H1 (cell line): ENCODE results near the gene SLC7A5. TPM values are rescaled to one million over a fixed set of nuclear protein-coding genes. Genes with fewer than 3 reads are reported as not detected.
"Not testable (repeated sequence)": the region's sequence is repeated elsewhere in the genome, so short reads cannot be mapped to it uniquely, and the experiment has no call there.

Experiments used
- CTCF ChIA-PET: fragments of 300-600 bp; sonication (Branson Sonifier 250); formaldehyde crosslinking; loops from one replicate; lab custom pipeline; 2021; ENCODE audit not compliant: partially characterized antibody; lab: Charles Lee
- POLR2A ChIA-PET: fragments of 300-600 bp; sonication (Branson Sonifier 250); formaldehyde crosslinking; loops from one replicate; lab custom pipeline; 2021; ENCODE audit warnings: inconsistent platforms; ENCODE audit not compliant: partially characterized antibody; lab: Charles Lee
- DNase-seq, 2 experiments: peaks; one replicate each; pipeline versions ENCODE4 v3.0.0 to v3.0.0-alpha.2; 2010 to 2022; ENCODE audit warnings: low spot score in 2 of 2, low read depth in 1 of 2, mixed read lengths in 1 of 2
- FAIRE-seq: peaks from 2 replicates; lab custom pipeline; 2011; peaks lifted over from hg19 to GRCh38; lab: Jason Lieb, UNC
- H2AFZ ChIP-seq: 2 replicates; pipeline ENCODE4 v1.8.1; 2012; ENCODE audit warnings: low read length, inconsistent platforms
- H2AK5ac ChIP-seq: 2 replicates; pipeline ENCODE4 v1.6.1; 2013; ENCODE audit warnings: low read depth, low read length
- H2BK120ac ChIP-seq: replicated peaks from 2 replicates; pipeline ENCODE3; 2013; ENCODE audit warnings: low read depth, low read length, inconsistent platforms
- H2BK12ac ChIP-seq: 2 replicates; pipeline ENCODE4 v1.6.1; 2013; ENCODE audit warnings: low read depth, low read length
- H2BK15ac ChIP-seq: 2 replicates; pipeline ENCODE4 v1.6.1; 2013; ENCODE audit warnings: low read length
- H2BK20ac ChIP-seq: 2 replicates; pipeline ENCODE4 v1.6.1; 2013; ENCODE audit warnings: low read length
- H2BK5ac ChIP-seq: 2 replicates; pipeline ENCODE4 v1.6.1; 2013; ENCODE audit warnings: low read depth, low read length
- H3K14ac ChIP-seq: 2 replicates; pipeline ENCODE4 v1.6.1; 2013; ENCODE audit warnings: inconsistent platforms; ENCODE audit not compliant: insufficient read length
- H3K18ac ChIP-seq: 2 replicates; pipeline ENCODE4 v1.6.1; 2013; ENCODE audit warnings: low read length; ENCODE audit errors: extremely low read depth
- H3K23ac ChIP-seq: 2 replicates; pipeline ENCODE4 v1.6.1; 2013; ENCODE audit warnings: inconsistent platforms; ENCODE audit not compliant: insufficient read length
- H3K23me2 ChIP-seq: 2 replicates; pipeline ENCODE4 v1.6.1; 2013; ENCODE audit warnings: low read depth, low read length
- H3K27ac ChIP-seq: 2 replicates; pipeline ENCODE4 v1.6.1; 2011; ENCODE audit warnings: low read depth, low read length, inconsistent platforms
- H3K27me3 ChIP-seq, 4 experiments: replicated peaks in 1 of 4; 1 replicate in 1 of 4; 2 replicates in 3 of 4; pipeline versions ENCODE4 v1.6.1 to v1.8.1; 2011 to 2013; ENCODE audit warnings: low read length in 3 of 4, mild to moderate bottlenecking in 3 of 4, inconsistent platforms in 2 of 4, mixed read lengths in 2 of 4, moderate library complexity in 1 of 4; ENCODE audit not compliant: control insufficient read depth in 3 of 4, insufficient read depth in 3 of 4; ENCODE audit errors: extremely low read depth in 1 of 4
- H3K36me3 ChIP-seq, 4 experiments: 2 replicates each; pipeline versions ENCODE4 v1.6.1 to v1.8.1; 2011 to 2013; ENCODE audit warnings: mild to moderate bottlenecking in 4 of 4, low read length in 3 of 4, moderate library complexity in 2 of 4, control low read depth in 1 of 4, inconsistent platforms in 1 of 4; ENCODE audit not compliant: insufficient read depth in 4 of 4, control insufficient read depth in 2 of 4
- H3K4ac ChIP-seq: replicated peaks from 2 replicates; pipeline ENCODE3; 2013; ENCODE audit warnings: low read length, low read depth, mixed read lengths, inconsistent platforms; ENCODE audit not compliant: insufficient read length
- H3K4me1 ChIP-seq, 4 experiments: replicated peaks in 1 of 4; 1 replicate in 1 of 4; 2 replicates in 3 of 4; pipeline versions ENCODE4 v1.6.1 to v1.8.1; 2011 to 2013; ENCODE audit warnings: low read length in 3 of 4, inconsistent platforms in 2 of 4, mixed read lengths in 1 of 4; ENCODE audit not compliant: insufficient read depth in 4 of 4, control insufficient read depth in 3 of 4
- H3K4me2 ChIP-seq, 2 experiments: 2 replicates each; pipeline versions ENCODE4 v1.6.1 to v1.8.1; 2011 to 2013; ENCODE audit warnings: low read depth in 2 of 2, low read length in 2 of 2, control low read depth in 1 of 2, inconsistent platforms in 1 of 2, mild to moderate bottlenecking in 1 of 2; ENCODE audit not compliant: insufficient read depth in 1 of 2
- H3K4me3 ChIP-seq, 4 experiments: fragments of 200-600, 300-600 bp in 1 of 4; sonication (generic), shearing (Covaris generic), sonication (Bioruptor Twin) in 1 of 4; 2 replicates each; pipeline versions ENCODE4 v1.5.1 to v1.8.1; 2011 to 2016; ENCODE audit warnings: low read length in 4 of 4, low read depth in 3 of 4, control low read depth in 2 of 4, inconsistent platforms in 2 of 4, mild to moderate bottlenecking in 2 of 4, mixed read lengths in 1 of 4, moderate library complexity in 1 of 4; ENCODE audit not compliant: insufficient read depth in 2 of 4; ENCODE audit errors: extremely low read depth in 1 of 4
- H3K56ac ChIP-seq: replicated peaks from 2 replicates; pipeline ENCODE3; 2013; ENCODE audit warnings: low read depth, mild to moderate bottlenecking, mixed read lengths, low read length, inconsistent platforms; ENCODE audit not compliant: insufficient read length
- H3K79me1 ChIP-seq: 2 replicates; pipeline ENCODE4 v1.6.1; 2013; ENCODE audit warnings: low read depth, low read length, control low read depth
- H3K79me2 ChIP-seq, 2 experiments: 2 replicates each; pipeline versions ENCODE4 v1.6.1 to v1.8.1; 2012 to 2013; ENCODE audit warnings: low read length in 2 of 2, mild to moderate bottlenecking in 2 of 2, inconsistent platforms in 1 of 2; ENCODE audit not compliant: insufficient read depth in 2 of 2, control insufficient read depth in 1 of 2
- H3K9ac ChIP-seq, 4 experiments: replicated peaks in 1 of 4; 1 replicate in 1 of 4; 2 replicates in 3 of 4; pipeline versions ENCODE4 v1.6.1 to v1.8.1; 2011 to 2013; ENCODE audit warnings: low read depth in 3 of 4, low read length in 3 of 4, control low read depth in 2 of 4, mild to moderate bottlenecking in 2 of 4, moderate library complexity in 2 of 4, inconsistent platforms in 1 of 4; ENCODE audit errors: extremely low read depth in 1 of 4
- H3K9me3 ChIP-seq, 2 experiments: 2 replicates each; pipeline versions ENCODE4 v1.6.1 to v1.8.1; 2012 to 2013; ENCODE audit warnings: mild to moderate bottlenecking in 2 of 2, moderate library complexity in 2 of 2, control low read depth in 1 of 2, inconsistent platforms in 1 of 2, low read depth in 1 of 2, low read length in 1 of 2, mixed read lengths in 1 of 2; ENCODE audit not compliant: insufficient read depth in 2 of 2
- H4K20me1 ChIP-seq, 2 experiments: replicated peaks in 1 of 2; 2 replicates each; pipeline versions ENCODE3 to v1.8.1; 2011 to 2013; ENCODE audit warnings: inconsistent platforms in 2 of 2, low read length in 2 of 2, mild to moderate bottlenecking in 1 of 2; ENCODE audit not compliant: insufficient read depth in 2 of 2, control insufficient read depth in 1 of 2
- H4K5ac ChIP-seq: 2 replicates; pipeline ENCODE4 v1.6.1; 2013; ENCODE audit warnings: low read length, low read depth, mixed read lengths, inconsistent platforms; ENCODE audit not compliant: insufficient read length
- H4K8ac ChIP-seq: 2 replicates; pipeline ENCODE4 v1.8.0; 2013; ENCODE audit warnings: mild to moderate bottlenecking, moderate library complexity, low read length, inconsistent platforms; ENCODE audit not compliant: insufficient read depth; ENCODE audit errors: extremely low read depth
- H4K91ac ChIP-seq: replicated peaks from 2 replicates; pipeline ENCODE3; 2013; ENCODE audit warnings: low read length, mixed read lengths, inconsistent platforms; ENCODE audit not compliant: insufficient read length
- CREB1 ChIP-seq: IDR thresholded peaks from 2 replicates; pipeline ENCODE4 v1.6.1; 2012; ENCODE audit warnings: inconsistent platforms
- PHF8 ChIP-seq: fragments of 200-600 bp; sonication (generic); conservative IDR thresholded peaks from 2 replicates; pipeline ENCODE4 v1.7.1; 2012; ENCODE audit warnings: low read depth, mild to moderate bottlenecking, inconsistent platforms, low read length, moderate library complexity
- POLR2A ChIP-seq, 2 experiments: IDR thresholded peaks; 1 replicate in 1 of 2; 2 replicates in 1 of 2; pipeline ENCODE4 v1.6.1; 2011; ENCODE audit warnings: low read depth in 2 of 2, low read length in 2 of 2, mild to moderate bottlenecking in 2 of 2; ENCODE audit errors: control extremely low read depth in 1 of 2
- POLR2AphosphoS5 ChIP-seq: IDR thresholded peaks from 2 replicates; pipeline ENCODE4 v1.6.1; 2011; ENCODE audit warnings: low read depth, low read length
- SUZ12 ChIP-seq: fragments of 200-600 bp; sonication (generic); IDR thresholded peaks from 2 replicates; pipeline ENCODE4 v1.6.1; 2012; ENCODE audit warnings: mild to moderate bottlenecking, inconsistent platforms, low read length, moderate library complexity, mixed read lengths
- TAF7 ChIP-seq: optimal IDR thresholded peaks from 2 replicates; pipeline ENCODE3; 2011; ENCODE audit warnings: low read depth, mild to moderate bottlenecking, inconsistent platforms, low read length, moderate library complexity, borderline replicate concordance
- TBP ChIP-seq: IDR thresholded peaks from 2 replicates; pipeline ENCODE4 v1.6.1; 2011; ENCODE audit warnings: low read depth, low read length, improper control_type of control experiment
- WGBS, 2 experiments: shearing (Covaris generic) in 1 of 2; methylation state at CpG; one replicate each; pipeline versions ENCODE4 v1.1.6 to v1.1.7; 2013 to 2015; ENCODE audit warnings: low lambda C conversion rate in 2 of 2, mixed read lengths in 2 of 2, inconsistent platforms in 1 of 2, low coverage in 1 of 2, missing lambda C conversion rate in 1 of 2; ENCODE audit not compliant: insufficient replicate concordance in 2 of 2, insufficient coverage in 1 of 2, insufficient read length in 1 of 2; ENCODE audit errors: extremely low coverage in 1 of 2, missing lambda C conversion rate in 1 of 2; 5-methylcytosine and 5-hydroxymethylcytosine counted together
- long read RNA-seq, 2 experiments: library from RNA in 1 of 2; library from capped mRNA in 1 of 2; stranded (forward); transcript quantifications; one replicate each; pipeline ENCODE4 v2.0.0, GENCODE V29; 2021; ENCODE audit warnings: inconsistent platforms in 1 of 2
- polyA minus RNA-seq, 3 experiments: library from RNA; depleted of rRNA, polyadenylated mRNA; stranded (reverse); fragments of >200 nt; gene quantifications; 1 replicate in 2 of 3; 2 replicates in 1 of 3; pipeline ENCODE4 v1.2.3, GENCODE V29; 2011
- polyA plus RNA-seq, 7 experiments: library from polyadenylated mRNA; depleted of rRNA in 3 of 7; stranded (reverse) in 5 of 7; unstranded in 2 of 7; fragments of >200 nt in 5 of 7; fragments of 200-250 nt in 2 of 7; gene quantifications; 1 replicate in 5 of 7; 2 replicates in 1 of 7; 4 replicates in 1 of 7; pipeline versions ENCODE4 v1.2.1 to v1.2.3, GENCODE V29; 2011 to 2013; ENCODE audit warnings: missing spikeins in 2 of 7, mixed read lengths in 2 of 7
- total RNA-seq: library from RNA; stranded (reverse); fragmentation: NEBNext Ultra II Directional; extraction: Animal tissue kit (Norgen Biotek cat#: 25700); gene quantifications from 2 replicates; pipeline ENCODE4 v1.2.1, GENCODE V29; 2021
- TF ChIP-seq, protein P1 (sequence below): IDR thresholded peaks from 2 replicates; pipeline ENCODE4 v1.6.1; 2012; ENCODE audit warnings: inconsistent platforms

SLC7A5 gene
- total RNA-seq (327 and 341 TPM in 2 replicates), polyA plus RNA-seq (2011; rRNA removed) (68.2 and 161 TPM in 2 replicates), polyA minus RNA-seq (2011; rRNA and poly(A)+ RNA removed) (34.4 and 63.7 TPM in 2 replicates)
- polyA plus RNA-seq (2011; cell fraction: cytosol; rRNA removed): 65.1 TPM
- polyA plus RNA-seq (2011; cell fraction: nucleus; rRNA removed): 122 TPM
- polyA plus RNA-seq (2012, experiment 1 of 2): 126 to 176 TPM (median 151 TPM) in 4 replicates
- polyA plus RNA-seq (2012, experiment 2 of 2): 202 TPM
- 316 TPM for polyA plus RNA-seq (2013, experiment 1 of 2)
- polyA plus RNA-seq (2013, experiment 2 of 2): 381 TPM
- 84.2 TPM for polyA minus RNA-seq (2011; cell fraction: cytosol; rRNA and poly(A)+ RNA removed)
- 42.4 TPM for polyA minus RNA-seq (2011; cell fraction: nucleus; rRNA and poly(A)+ RNA removed)
- long read RNA-seq, experiment 1, full-length matches to known transcripts: 41 of 280 reads
- long read RNA-seq, experiment 1, partial matches to known transcripts: 38 of 280 reads
- long read RNA-seq, experiment 1, other reads (novel, unspliced or antisense): 201 of 280 reads
- long read RNA-seq, experiment 2, partial matches to known transcripts: 0 of 12 reads
- long read RNA-seq, experiment 2, other reads (novel, unspliced or antisense): 12 of 12 reads

DNA sequence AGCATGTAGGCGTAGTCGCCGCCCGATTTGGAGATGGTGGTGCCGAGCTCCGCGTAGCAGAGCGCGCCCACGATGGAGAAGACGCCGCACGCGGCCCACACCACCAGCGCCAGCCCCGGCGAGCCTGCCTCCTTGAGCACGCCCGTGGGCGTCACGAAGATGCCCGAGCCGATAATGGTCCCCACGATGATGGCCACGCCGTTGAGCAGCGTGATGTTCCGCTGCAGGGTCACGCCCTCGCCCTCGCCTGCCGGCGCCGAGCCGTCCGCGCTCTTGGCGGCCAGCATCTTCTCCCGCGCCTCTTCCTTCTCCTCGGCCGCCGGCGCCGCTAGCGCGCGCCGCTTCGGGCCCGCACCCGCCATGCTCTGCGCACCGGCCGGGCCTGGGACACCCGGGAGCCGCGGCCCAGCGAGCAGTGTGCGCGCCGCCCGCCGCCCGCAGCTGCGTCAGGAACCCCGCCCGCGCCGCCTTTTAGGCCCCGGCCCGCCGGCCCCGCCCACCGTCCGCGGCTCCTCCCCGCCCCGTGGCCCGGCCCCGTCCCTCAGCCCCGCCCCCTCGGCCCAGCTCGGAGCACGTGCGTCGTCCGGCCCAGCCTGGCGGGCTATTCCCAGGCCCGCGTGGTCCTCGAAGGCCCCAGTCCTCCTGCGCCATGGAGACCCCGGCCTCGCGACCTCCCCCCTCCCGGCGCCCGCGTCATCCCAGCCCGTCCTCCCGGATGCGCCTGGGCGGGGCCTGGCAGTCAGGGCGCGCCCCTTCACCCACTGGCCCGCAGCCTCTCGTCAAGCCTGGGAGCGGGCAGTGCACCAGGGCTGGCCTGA is at the start of gene SLC7A5:
TSS of gene SLC7A5 (minus strand) at position 447 of the 818 bp plus-strand sequence. CDS start at position 362, 85 bp downstream.
- not testable (repeated sequence) for H2BK15ac ChIP-seq, H4K5ac ChIP-seq, H4K91ac ChIP-seq, FAIRE-seq, H3K27ac ChIP-seq, H2BK120ac ChIP-seq, H2AFZ ChIP-seq, H3K14ac ChIP-seq, H3K4ac ChIP-seq, H3K56ac ChIP-seq, H3K23me2 ChIP-seq, H3K9me3 ChIP-seq, H3K79me1 ChIP-seq, H3K23ac ChIP-seq, H2BK20ac ChIP-seq, H2AK5ac ChIP-seq
- Histone ChIP-seq H3K79me2 (peaks cover 4 to 43% of the 10 kb centered on the region in 2 experiments; a peak in 3 of 4 replicates), H3K36me3 (peaks cover 0 to 15% (median under 1%) of the 10 kb centered on the region in 4 experiments; a peak in 3 of 8 replicates), H3K4me1 (peaks cover 12 to 22% (median 14%) of the 10 kb centered on the region in 4 experiments), H2BK5ac (peak within 1 kb of the TSS; percentile 24; the same call in 1 of the 2 replicates), H3K4me2 (peak within 1 kb of the TSS; percentile 86 to 87), H3K27me3 (peaks cover 0 to 29% (median 19%) of the 10 kb centered on the region in 4 experiments; a peak in 5 of 7 replicates), H4K8ac (peak within 1 kb of the TSS; percentile 19; the same call in 1 of the 2 replicates), H3K4me3 (peak within 1 kb of the TSS; percentile 59 to 74 (median 65)), H3K18ac (peak within 1 kb of the TSS; percentile 90), H4K20me1 (peaks cover 7 to 12% of the 10 kb centered on the region in 2 experiments), H2BK12ac (peak within 1 kb of the TSS; percentile 50; the same call in 1 of the 2 replicates), H3K9ac (peak within 1 kb of the TSS; percentile 34 to 74 (median 57))
- POLR2A ChIA-PET: interaction anchor here (0.7 to 22.5 kb wide), 20 partner anchors 11 to 514 kb away, joined by 3 to 507 read pairs (median 6); partner anchors contain the start of genes BANP, KLHDC4 and ZNF469
- CTCF ChIA-PET: interaction anchor here (0.9 to 12.4 kb wide), 10 partner anchors 17 to 103 kb away, joined by 3 to 181 read pairs (median 16); partner anchors contain the start of gene KLHDC4
- DNase-seq: peak; percentile 77 to 96
- 2% methylated on average over 55 of the region's 109 CpGs; no CpG with 5 or more reads in 1 of the 2 experiments for WGBS, 2 experiments
- peak; percentile 55 for TF ChIP-seq TAF7
- TF ChIP-seq SUZ12: 0 out of 2 replicates have a peak, but pooled peaks have one; percentile 31
- peak; percentile 82; the same call in 1 of the 2 replicates for TF ChIP-seq TBP
- peak; percentile 74; the same call in 1 of the 2 replicates for TF ChIP-seq POLR2AphosphoS5
- TF ChIP-seq POLR2A (IDR thresholded peaks at IDR 0.05; ENCODE audit: control extremely low read depth in 1 of 2, low read depth in 2 of 2, low read length in 2 of 2): peak; percentile 81 to 87
- TF ChIP-seq CREB1: peak; percentile 76
- TF ChIP-seq, protein P1, sequence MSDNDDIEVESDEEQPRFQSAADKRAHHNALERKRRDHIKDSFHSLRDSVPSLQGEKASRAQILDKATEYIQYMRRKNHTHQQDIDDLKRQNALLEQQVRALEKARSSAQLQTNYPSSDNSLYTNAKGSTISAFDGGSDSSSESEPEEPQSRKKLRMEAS: peak; percentile 99
- peak; percentile 81 for TF ChIP-seq PHF8
